ENCODE measurements around the gene VWC2. TPM values are rescaled to one million over a fixed set of nuclear protein-coding genes. Genes with fewer than 3 reads are reported as not detected.

VWC2 gene
- total and polyA plus RNA-seq, 2 of the 4 experiments (the other 2 are of a cell fraction): not detected

DNA sequence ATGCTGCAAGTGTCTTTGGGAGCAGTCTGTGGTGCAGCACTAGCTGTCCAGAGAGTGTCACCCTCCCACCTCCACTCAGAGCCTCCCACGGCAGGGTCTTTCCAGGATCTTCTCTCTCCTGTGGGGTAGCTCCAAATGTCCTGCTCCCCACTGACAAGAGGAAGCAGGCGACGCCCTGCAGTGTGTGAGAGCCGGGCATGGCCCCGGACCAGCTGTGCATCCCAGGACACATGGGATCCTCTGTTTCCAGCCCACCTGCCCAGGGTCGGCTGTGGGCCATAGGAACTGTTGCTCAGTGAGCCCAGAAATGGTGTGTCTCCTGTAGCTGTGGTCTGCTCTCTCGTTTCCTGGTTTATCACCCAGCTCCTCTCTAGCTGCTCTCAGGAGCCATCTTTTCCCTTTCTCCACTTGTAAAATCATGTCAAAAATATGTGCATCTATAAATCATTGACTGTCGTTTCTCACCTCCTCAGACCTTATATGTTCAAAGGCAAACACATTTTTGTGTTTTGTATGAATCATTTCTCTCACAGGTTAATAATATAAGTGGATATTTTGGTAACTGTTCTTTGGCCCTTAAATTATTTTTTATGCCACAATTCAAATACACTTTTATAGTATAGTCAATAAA lies 74.9 kb downstream of the VWC2 start:
- no peaks in the 10 kb centered on the region for H3K36me3 ChIP-seq (ENCODE audit: control insufficient read depth, insufficient read depth, low read length)
- H3K18ac ChIP-seq (ENCODE audit: low read depth, low read length): no peak overlapping the region
- intact Hi-C loops (cut with micrococcal nuclease) (no loop called here), dilution Hi-C loops (cut with HindIII; ENCODE audit: low sequenced_read_pairs, unreplicated experiment) (no loop called here), in situ Hi-C loops (cut with MboI; ENCODE audit: low sequenced_read_pairs) (no loop called here)
- TF ChIP-seq RFX5 (IDR thresholded peaks at IDR 0.05; ENCODE audit: low read depth, low read length): no peak
- TF ChIP-seq NFE2L2 (IDR thresholded peaks at IDR 0.05; ENCODE audit: low read depth, low read length): no peak
- no peak for TF ChIP-seq CEBPB (IDR thresholded peaks at IDR 0.05; ENCODE audit: low read depth, low read length)
- no peak overlapping the region for H2BK120ac ChIP-seq (ENCODE audit: low read depth, low read length)
- no peak overlapping the region for H2BK15ac ChIP-seq (ENCODE audit: low read depth, low read length)
- ChIA-PET CTCF (no interaction called here), POLR2A (ENCODE audit: unreplicated experiment) (no interaction called here)
- ATAC-seq (ENCODE audit: low read depth) (no peak), DNase-seq (no peak)
- H2AK9ac ChIP-seq (replicated peaks; ENCODE audit: low read depth, low read length, poor library complexity): no peak overlapping the region
- no peak overlapping the region for H2AK5ac ChIP-seq (ENCODE audit: low read depth, low read length)
- no peaks in the 10 kb centered on the region for H3K79me1 ChIP-seq (ENCODE audit: low read depth in 1 of 2, low read length in 2 of 2)
- no peak overlapping the region for H3K23ac ChIP-seq (ENCODE audit: low read depth, low read length)
- H3K56ac ChIP-seq (ENCODE audit: extremely low read depth, insufficient read depth, low read length): no peak overlapping the region
- no peak overlapping the region for H4K5ac ChIP-seq (ENCODE audit: low read depth, low read length)
- no peaks in the 10 kb centered on the region for H4K20me1 ChIP-seq (ENCODE audit: insufficient read depth, low read length)
- H4K8ac ChIP-seq (ENCODE audit: low read depth in 2 of 2, low read length in 2 of 2): no peak overlapping the region
- H3K14ac ChIP-seq (replicated peaks; ENCODE audit: low read depth, low read length): no peak overlapping the region
- H3K4ac ChIP-seq (ENCODE audit: low read depth, low read length): no peak overlapping the region
- H3K4me1 ChIP-seq (ENCODE audit: control insufficient read depth, insufficient read depth, low read length): no peaks in the 10 kb centered on the region
- H3K27ac ChIP-seq (ENCODE audit: insufficient read depth, low read length): no peak overlapping the region
- H2AFZ ChIP-seq (replicated peaks; ENCODE audit: low read length, poor library complexity): no peak overlapping the region
- no peaks in the 10 kb centered on the region for H3K27me3 ChIP-seq (ENCODE audit: control insufficient read depth, insufficient read depth, low read length)
- peaks cover 23% of the 10 kb centered on the region for H3K9me3 ChIP-seq (ENCODE audit: control insufficient read depth, insufficient read depth, low read length)
- no peak overlapping the region for H3K4me3 ChIP-seq (ENCODE audit: insufficient read depth, low read depth, low read length)
- H3K9me1 ChIP-seq (ENCODE audit: insufficient read depth, low read length): no peaks in the 10 kb centered on the region
- no peak overlapping the region for H2BK20ac ChIP-seq (ENCODE audit: low read depth, low read length)
- no peak overlapping the region for H2BK5ac ChIP-seq (ENCODE audit: low read depth, low read length, poor library complexity, severe bottlenecking)
- WGBS, 2 experiments (ENCODE audit: extremely low coverage in 2 of 2, insufficient read length in 1 of 2): no CpG with 5 or more reads among the region's 8 CpGs
- no peak overlapping the region for H3K4me2 ChIP-seq (ENCODE audit: low read depth, low read length)
- no TSS peak for BruUV-seq (replicated peaks)
- no peak overlapping the region for H4K91ac ChIP-seq (ENCODE audit: insufficient read depth, low read depth, low read length)
- no peak overlapping the region for H3K9ac ChIP-seq (ENCODE audit: low read depth, low read length)

All from IMR-90 (cell line).